Nucleus accumbens (tissue), 56 donors: Measurements from ENCODE around the gene ETV3L.
A peak's percentile ranks its signal among the peaks of the same experiment; 100 is the strongest.

Experiments used
- DNase-seq, 56 donors: peaks; one replicate each; lab custom pipeline; 2025; lab: John Stamatoyannopoulos, UW

The ETV3L gene

GRCh38 chr1:157099633-157100009, at the start of gene ETV3L:
TSS of gene ETV3L (minus strand) at chr1:157099808. CDS start at chr1:157099523, 285 bp downstream.
- peak in 2 of 56 donors; percentile 11 to 12 for DNase-seq

DNA sequence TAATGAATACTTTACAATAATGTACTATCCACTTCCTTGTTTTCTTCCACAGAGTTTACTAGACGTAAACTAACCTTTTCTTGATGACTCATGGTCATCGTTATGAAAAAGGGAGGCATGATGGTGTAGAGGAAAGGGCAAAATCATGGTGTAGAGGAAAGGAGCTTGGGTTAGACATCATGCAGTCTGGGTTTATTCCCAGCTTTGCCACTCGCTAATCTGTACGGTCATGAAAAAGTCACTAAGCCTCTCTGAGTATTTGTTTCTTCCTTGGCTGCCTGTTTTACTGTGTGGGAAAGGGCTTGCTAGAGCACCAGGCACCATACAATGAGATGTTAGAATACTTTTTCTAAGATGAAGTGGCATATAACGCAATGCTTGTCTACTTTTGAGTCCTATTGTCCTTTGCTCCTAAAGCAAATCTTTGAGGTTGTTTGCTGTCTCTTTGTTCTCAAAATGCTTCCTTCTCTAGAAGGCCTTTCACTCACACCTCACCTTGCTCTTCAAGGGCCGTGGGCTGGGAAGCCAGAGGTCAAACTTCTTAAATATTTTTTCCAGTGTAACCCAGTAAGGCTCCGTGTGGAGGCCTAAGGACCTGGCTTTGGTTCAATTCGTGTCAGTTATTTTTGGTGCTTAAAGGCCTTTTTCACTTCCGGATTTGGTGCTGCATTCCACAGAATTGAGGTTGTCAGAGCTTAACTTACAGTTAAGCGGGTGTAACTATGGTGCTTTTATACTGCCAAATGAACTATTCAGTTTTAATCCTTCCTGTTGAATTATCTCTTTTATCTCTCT, 48.5 kb upstream of the ETV3L start:
- no peak for DNase-seq

GRCh38 chr1:157147037-157147436, 47.4 kb upstream of the ETV3L start:
- DNase-seq, result no peak

DNA sequence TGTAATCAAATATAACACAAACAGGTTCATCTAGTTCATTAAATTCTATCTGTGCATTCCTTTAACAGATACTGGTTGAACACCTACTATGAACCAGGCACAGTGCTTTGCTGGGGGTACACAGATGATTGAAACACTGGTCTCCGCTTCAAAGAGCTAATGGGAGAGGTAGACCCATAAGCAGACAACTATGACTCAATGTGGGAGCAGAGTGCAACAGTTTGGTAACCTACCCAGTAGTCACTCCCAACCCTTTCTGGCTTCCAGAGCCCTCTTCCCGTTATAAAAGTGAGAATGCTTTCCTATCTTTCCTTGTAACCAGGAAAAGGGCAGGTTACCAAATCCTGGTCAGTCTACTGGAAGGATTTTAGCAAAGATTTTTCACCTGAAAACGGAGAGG, 46.6 kb upstream of the ETV3L start:
- DNase-seq, result no peak

- no peak for DNase-seq
Observed at GRCh38 chr1:157145076-157145475, 45.5 kb upstream of the ETV3L start.

DNA sequence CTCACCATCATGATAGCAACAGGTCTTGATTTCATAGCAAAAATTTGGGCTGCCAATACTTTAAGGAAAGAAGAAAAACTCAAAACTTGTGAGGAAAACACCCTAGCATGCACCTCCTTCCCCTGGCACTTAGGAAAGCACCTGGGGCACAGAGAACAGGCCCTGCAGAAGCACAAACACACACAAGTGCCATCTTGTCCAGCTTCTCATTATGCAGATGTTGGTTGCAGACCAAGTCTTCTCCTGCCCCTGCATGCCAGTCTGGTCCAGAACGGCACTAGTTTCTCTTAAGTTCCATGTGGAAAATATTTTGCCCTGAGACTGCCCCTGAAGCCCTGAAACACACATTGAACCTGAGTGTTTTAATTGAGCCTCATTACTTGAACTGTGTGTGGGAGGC, 44.9 kb upstream of the ETV3L start:
- no peak for DNase-seq

- DNase-seq, result no peak
Observed at GRCh38 chr1:157142765-157143423, 43.3 kb upstream of the ETV3L start.

- no peak for DNase-seq
Observed at GRCh38 chr1:157142201-157142600, 42.6 kb upstream of the ETV3L start.

DNA sequence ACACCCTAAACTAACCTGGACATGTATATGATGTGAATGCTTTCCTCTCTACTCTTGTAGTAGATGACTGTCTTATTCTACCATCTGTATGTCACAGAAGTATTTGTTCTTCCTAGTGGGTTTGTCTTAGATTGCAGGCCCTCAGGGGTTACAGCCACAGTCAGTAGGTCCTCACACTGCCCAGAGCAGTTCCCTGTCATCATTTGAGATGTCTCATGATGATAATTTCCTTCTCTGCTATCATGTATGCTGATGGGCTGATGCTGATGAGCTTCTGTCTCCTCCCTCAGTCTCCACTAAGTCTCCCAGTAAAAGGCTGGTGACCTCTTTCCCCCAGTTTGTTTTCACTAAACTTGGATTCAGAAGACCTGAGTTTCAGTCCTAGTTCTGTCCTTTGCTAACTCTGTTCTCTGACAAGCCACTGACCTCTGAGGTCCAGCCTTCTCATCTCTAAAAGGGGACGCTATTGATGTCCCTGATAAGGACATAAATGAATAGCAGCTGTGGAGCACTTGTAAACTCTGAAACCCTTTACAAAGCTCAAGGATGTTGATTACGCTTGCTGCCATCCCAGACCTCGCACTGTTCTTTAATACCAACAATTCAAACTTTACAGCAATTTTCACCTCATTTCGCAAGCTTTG, 41.7 kb upstream of the ETV3L start:
- DNase-seq, result no peak

DNA sequence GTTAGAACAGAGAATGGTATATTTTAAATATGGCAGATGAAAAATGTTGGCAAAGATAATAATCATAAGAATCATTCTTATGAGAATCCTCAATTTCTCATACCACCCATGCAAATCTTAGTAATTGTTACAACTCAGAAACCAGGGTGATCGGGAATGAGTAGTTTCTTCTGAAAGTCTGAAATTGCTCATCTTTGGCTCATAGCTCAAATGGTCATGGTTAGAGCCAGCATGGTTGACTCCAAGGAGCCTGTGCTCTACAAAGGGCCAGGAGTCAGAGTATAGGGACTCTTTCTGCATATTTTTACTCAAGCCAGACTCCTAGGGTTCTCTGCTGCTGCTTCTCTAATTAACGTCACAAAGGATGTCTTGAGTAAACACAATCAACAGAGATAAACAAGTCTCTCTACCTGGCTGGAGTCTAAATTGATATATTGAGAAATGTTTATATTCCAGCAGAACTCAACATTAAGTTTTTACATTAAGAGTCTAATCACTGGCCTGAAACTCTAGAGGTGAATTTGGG, 40.5 kb upstream of the ETV3L start:
- DNase-seq, result no peak

- peak in 2 of 56 donors; percentile 33 to 51 for DNase-seq
Observed at GRCh38 chr1:157139052-157139715, 39.6 kb upstream of the ETV3L start.

DNA sequence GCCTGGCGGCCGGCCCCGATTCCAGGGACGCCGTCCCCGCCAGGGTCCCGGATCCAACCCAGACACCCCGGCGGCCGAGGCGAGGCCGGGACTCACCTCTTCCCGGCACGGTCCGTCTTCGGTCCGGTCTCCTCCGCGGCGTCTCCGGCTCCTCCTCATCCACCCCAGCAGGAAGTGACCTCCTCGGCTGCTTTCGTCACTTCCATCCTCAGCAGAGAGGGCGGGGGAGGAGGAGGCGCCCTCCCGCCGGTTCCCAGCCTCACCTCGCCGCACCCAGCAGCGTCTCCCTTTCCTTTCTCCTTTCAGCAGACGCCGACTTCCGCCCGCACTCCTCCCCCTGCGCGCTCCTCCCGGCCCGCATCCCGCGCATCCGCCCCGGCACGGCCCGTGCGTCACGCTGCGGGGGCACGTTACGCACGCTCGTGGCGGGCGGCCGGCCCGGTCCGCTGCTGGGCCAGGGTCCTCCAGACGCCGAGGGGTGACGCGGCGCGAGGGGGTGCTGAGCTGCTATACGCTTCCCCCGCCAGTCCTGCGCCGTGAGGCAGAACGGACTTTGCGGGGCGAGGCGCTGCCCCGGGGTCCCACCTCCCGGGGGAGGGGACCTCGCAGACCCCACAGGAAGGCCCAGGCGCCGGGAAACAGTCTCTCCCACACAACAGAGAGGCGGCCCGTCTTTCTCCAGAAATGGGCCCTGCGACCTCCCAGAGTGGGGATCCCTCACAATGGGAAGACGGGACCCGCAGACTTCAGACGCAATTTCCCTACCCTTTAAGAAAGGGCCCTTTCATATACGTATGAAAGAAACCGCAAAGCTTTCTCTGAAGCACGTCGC, 38.8 kb upstream of the ETV3L start, which contains the start of gene ETV3:
ETV3 (minus strand) TSS at position 176 of the 832 bp plus-strand sequence. CDS start 2,043 bp downstream, outside the sequence.
- DNase-seq, result peak in 55 of 56 donors; percentile 27 to 94 (median 83)

DNA sequence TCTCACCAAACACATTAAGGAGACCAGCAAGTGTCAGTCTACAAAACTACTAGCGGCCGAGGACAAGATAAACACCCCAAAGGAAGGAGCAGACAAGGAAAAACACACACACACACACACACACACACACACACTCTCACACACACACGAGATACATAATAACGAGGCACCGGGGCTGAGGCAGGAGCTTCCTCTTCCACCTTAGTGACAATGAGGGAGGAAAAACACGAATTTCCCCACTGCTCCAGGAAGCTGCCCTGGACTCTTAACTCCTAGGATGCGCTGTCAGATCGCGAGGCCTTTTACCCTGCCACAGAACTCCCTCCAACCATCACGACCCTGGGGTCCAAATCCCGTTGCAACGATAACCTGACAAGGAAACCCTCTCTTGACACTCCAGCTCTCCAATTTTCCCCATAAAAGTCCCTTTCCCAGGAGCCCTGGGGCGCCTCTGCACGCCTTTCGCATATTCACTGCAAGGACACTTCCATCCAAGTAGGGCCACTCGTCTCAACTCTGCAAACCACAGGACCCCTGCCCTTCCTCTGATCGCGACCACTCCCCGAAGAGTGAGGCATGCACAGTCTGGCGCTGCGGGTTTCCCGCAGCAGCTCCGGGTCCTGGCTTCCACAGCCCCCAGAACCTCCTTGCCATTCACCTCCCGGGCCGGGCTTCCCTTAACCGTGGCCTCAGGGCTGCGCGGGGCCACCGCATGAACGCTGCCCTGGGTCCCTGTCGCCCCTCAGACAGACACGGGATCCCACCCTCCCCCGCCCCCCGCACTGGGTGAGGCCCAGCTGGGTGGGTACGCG, 38.0 kb upstream of the ETV3L start:
- peak in 3 of 56 donors; percentile 3 to 59 (median 29) for DNase-seq

- DNase-seq, result no peak
Observed at GRCh38 chr1:157137046-157137407, 37.4 kb upstream of the ETV3L start.

GRCh38 chr1:157136133-157136532, 36.5 kb upstream of the ETV3L start:
- no peak for DNase-seq

GRCh38 chr1:157135646-157136045, 36.0 kb upstream of the ETV3L start:
- DNase-seq, result no peak

DNA sequence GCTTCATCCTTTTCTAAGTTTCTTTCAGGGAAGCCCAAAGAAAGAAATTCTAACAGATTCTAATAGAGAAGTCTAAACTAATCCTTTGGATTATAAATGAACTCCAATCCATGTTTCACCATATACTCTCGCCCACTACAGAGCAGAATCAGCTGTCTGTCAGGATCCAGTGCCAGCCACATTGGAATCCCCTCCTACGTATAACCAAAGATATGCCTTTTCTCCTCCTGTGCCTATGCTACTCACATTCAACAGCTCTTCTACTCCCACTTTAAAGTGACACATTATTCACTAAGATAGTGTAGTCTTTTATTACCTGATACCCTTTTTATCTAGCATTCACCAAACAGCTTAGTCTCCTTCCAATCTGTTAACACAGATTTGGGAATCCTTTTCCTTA, 35.5 kb upstream of the ETV3L start:
- DNase-seq, result peak in 10 of 56 donors; percentile 15 to 59 (median 42)

DNA sequence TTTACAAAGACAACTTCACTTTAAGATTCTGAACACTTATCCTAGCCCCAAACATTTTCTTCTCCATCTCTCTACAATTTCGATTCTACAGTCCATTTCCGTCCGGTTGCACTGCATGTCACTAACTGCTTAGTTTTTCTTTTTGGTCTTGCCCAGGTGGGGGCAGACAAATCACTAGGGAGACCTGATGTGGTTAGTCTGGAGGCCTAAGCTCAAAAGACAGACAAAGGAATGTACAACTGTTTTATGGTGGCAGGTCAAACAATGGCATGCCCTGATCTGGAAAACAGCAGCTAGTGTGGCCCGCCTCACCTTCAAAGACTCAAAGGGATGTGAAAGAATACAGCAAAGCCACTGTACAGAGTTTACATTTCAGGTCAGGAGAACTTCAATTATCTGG, 34.8 kb upstream of the ETV3L start:
- DNase-seq, result no peak

- DNase-seq, result no peak
Observed at GRCh38 chr1:157133426-157133825, 33.8 kb upstream of the ETV3L start.
